ENCODE measurements around the gene ITLN2.
"Not testable (repeated sequence)": the region's sequence is repeated elsewhere in the genome, so short reads cannot be mapped to it uniquely, and the experiment has no call there.

The ITLN2 gene

DNA sequence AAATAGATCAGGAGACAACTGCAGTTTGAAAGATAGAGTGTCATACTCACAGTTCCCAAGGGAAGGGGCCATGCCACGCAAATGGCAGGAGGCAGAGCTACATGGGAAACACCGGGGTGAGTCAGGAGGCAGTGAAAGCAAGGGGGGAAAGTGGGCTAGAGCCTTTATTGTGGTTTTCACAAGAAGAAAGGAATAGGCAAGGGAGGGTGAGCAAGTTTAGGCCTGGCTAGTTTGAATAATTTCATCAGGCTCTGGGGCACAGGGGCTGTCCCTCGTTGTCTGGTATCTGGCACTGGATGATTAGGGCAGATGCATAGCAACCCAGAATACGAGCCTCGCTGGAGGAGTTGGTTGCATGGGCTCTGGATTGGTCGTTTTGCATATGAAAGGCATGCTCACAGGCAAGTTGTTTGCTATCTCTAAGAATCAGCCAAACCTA is 17.0 kb upstream of the ITLN2 start:
- Histone ChIP-seq H3K27me3 (no peaks in the 10 kb centered on the region), H3K27ac (peak overlapping the region in 1 of 11 experiments; percentile 33; a peak in 2 of 22 replicates), H3K9me3 (replicated peaks in 1 of 11) (peaks cover 0 to 6% (median 0%) of the 10 kb centered on the region in 11 experiments; a peak in 2 of 22 replicates), H3K4me2 (peak overlapping the region; percentile 8 to 76 (median 59); a peak in 20 of 22 replicates), H3K9ac (no peak overlapping the region), H3K4me1 (peaks cover 7 to 51% (median 39%) of the 10 kb centered on the region in 10 experiments), H4K20me1 (no peaks in the 10 kb centered on the region), H3K4me3 (no peak overlapping the region), H3K36me3 (no peaks in the 10 kb centered on the region)
- TF ChIP-seq Cebpa-rat (IDR thresholded peaks at IDR 0.05) = 0 out of 22 replicates have a peak, but pooled peaks of 1 of the 11 experiments have one; percentile 14

GRCh38 chr1:160963521-160963920 is 8.9 kb upstream of the ITLN2 start:
- no peaks in the 10 kb centered on the region for H3K36me3 ChIP-seq
- H3K27me3 ChIP-seq = no peaks in the 10 kb centered on the region
- H3K4me3 ChIP-seq = no peak overlapping the region
- no peaks in the 10 kb centered on the region for H4K20me1 ChIP-seq
- H3K9me3 ChIP-seq (replicated peaks in 1 of 11) = no peaks in the 10 kb centered on the region
- no peak overlapping the region for H3K27ac ChIP-seq
- H3K4me2 ChIP-seq = no peak overlapping the region
- H3K9ac ChIP-seq = no peak overlapping the region
- TF ChIP-seq Cebpa-rat (IDR thresholded peaks at IDR 0.05) = no peak
- H3K4me1 ChIP-seq = no peaks in the 10 kb centered on the region

GRCh38 chr1:160961419-160961818 is 6.8 kb upstream of the ITLN2 start:
- peaks cover 0 to 6% (median 0%) of the 10 kb centered on the region in 10 experiments; a peak in 5 of 20 replicates for H3K4me1 ChIP-seq
- no peaks in the 10 kb centered on the region for H3K27me3 ChIP-seq
- no peaks in the 10 kb centered on the region for H3K36me3 ChIP-seq
- H3K9ac ChIP-seq = no peak overlapping the region
- no peak for TF ChIP-seq Cebpa-rat (IDR thresholded peaks at IDR 0.05)
- no peaks in the 10 kb centered on the region for H3K9me3 ChIP-seq (replicated peaks in 1 of 11)
- no peak overlapping the region for H3K4me2 ChIP-seq
- H4K20me1 ChIP-seq = no peaks in the 10 kb centered on the region
- H3K4me3 ChIP-seq = no peak overlapping the region
- no peak overlapping the region for H3K27ac ChIP-seq

- peak overlapping the region in 1 of 11 experiments; percentile 15; a peak in 1 of 22 replicates for H3K4me2 ChIP-seq
- no peak overlapping the region for H3K4me3 ChIP-seq
- H3K36me3 ChIP-seq = no peaks in the 10 kb centered on the region
- no peak overlapping the region for H3K9ac ChIP-seq
- H3K27me3 ChIP-seq = no peaks in the 10 kb centered on the region
- H3K4me1 ChIP-seq = peaks cover 0 to 26% (median 11%) of the 10 kb centered on the region in 10 experiments; a peak in 10 of 20 replicates
- H3K27ac ChIP-seq = no peak overlapping the region
- H4K20me1 ChIP-seq = no peaks in the 10 kb centered on the region
- no peak for TF ChIP-seq Cebpa-rat (IDR thresholded peaks at IDR 0.05)
- no peaks in the 10 kb centered on the region for H3K9me3 ChIP-seq (replicated peaks in 1 of 11)
Measured at GRCh38 chr1:160956966-160957365, 2.4 kb upstream of the ITLN2 start.

DNA sequence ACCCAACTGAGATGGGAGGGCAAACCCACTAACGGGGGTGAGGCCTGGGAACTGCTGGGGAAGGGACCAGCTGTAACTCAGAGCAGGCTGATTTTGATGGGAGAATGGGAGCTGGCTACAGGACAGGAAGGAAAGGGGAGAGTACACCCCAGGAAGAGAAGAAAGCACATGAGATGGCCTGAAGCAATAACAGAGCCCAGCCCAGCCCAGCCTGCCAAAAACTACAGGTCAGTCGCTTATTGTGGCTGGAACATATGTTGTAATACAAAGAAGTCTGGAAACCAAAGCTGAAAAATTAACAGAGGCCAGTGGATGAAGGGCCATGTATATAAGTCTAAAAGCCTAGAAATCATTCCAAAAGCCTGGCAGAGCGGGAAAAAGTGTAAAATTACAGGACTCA is 1.6 kb downstream of the ITLN2 start:
- Histone ChIP-seq H3K4me1 (peaks cover 0 to 36% (median 21%) of the 10 kb centered on the region in 10 experiments; a peak in 10 of 20 replicates), H4K20me1 (no peaks in the 10 kb centered on the region), H3K4me3 (no peak overlapping the region), H3K9ac (no peak overlapping the region; a peak in 1 of 22 replicates), H3K4me2 (peak overlapping the region in 3 of 11 experiments; percentile 1 to 31 (median 26); a peak in 3 of 22 replicates), H3K27me3 (no peaks in the 10 kb centered on the region), H3K27ac (no peak overlapping the region), H3K36me3 (no peaks in the 10 kb centered on the region), H3K9me3 (replicated peaks in 1 of 11) (peaks cover 0 to 5% (median 0%) of the 10 kb centered on the region in 11 experiments; a peak in 2 of 22 replicates)
- no peak for TF ChIP-seq Cebpa-rat (IDR thresholded peaks at IDR 0.05)

DNA sequence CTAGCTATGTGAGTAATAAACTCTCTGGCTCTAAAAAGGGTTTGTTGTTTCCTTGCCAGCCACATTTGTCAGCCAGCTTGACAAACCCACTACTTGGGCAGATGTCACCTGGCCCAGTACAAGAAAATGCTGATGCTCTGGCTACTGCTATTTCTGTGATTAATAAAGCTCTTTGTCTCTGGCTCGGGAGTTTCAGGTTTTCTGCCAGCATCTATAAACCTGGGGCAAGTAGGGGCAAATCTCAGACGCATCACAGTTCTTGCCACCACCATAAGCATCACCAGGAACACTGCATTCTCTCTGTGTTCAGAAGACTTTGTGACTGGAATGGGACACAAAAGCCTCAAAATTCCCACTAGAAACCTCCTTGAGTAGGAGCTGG is 2.5 kb downstream of the ITLN2 start:
- Histone ChIP-seq H4K20me1 (no peaks in the 10 kb centered on the region), H3K27me3 (no peaks in the 10 kb centered on the region), H3K9ac (peak overlapping the region in 1 of 11 experiments; percentile 9; a peak in 1 of 22 replicates), H3K4me2 (peak overlapping the region in 4 of 11 experiments; percentile 1 to 31 (median 22); a peak in 7 of 22 replicates), H3K27ac (no peak overlapping the region), H3K36me3 (no peaks in the 10 kb centered on the region), H3K4me1 (peaks cover 0 to 35% (median 21%) of the 10 kb centered on the region in 10 experiments; a peak in 10 of 20 replicates), H3K9me3 (replicated peaks in 1 of 11) (peaks cover 0 to 5% (median 0%) of the 10 kb centered on the region in 11 experiments; a peak in 2 of 22 replicates), H3K4me3 (no peak overlapping the region)
- TF ChIP-seq Cebpa-rat (IDR thresholded peaks at IDR 0.05) = no peak

GRCh38 chr1:160951443-160952128 is 3.0 kb downstream of the ITLN2 start:
- Histone ChIP-seq H3K36me3 (no peaks in the 10 kb centered on the region), H3K4me3 (no peak overlapping the region), H3K9me3 (replicated peaks in 1 of 11) (peaks cover 0 to 5% (median 0%) of the 10 kb centered on the region in 11 experiments; a peak in 2 of 22 replicates), H3K4me2 (peak overlapping the region in 4 of 11 experiments; percentile 1 to 26 (median 22); a peak in 7 of 22 replicates), H3K4me1 (peaks cover 0 to 31% (median 21%) of the 10 kb centered on the region in 10 experiments; a peak in 10 of 20 replicates), H3K27ac (no peak overlapping the region), H4K20me1 (no peaks in the 10 kb centered on the region), H3K9ac (peak overlapping the region in 1 of 11 experiments; percentile 9; a peak in 1 of 22 replicates), H3K27me3 (no peaks in the 10 kb centered on the region)
- no peak for TF ChIP-seq Cebpa-rat (IDR thresholded peaks at IDR 0.05)

DNA sequence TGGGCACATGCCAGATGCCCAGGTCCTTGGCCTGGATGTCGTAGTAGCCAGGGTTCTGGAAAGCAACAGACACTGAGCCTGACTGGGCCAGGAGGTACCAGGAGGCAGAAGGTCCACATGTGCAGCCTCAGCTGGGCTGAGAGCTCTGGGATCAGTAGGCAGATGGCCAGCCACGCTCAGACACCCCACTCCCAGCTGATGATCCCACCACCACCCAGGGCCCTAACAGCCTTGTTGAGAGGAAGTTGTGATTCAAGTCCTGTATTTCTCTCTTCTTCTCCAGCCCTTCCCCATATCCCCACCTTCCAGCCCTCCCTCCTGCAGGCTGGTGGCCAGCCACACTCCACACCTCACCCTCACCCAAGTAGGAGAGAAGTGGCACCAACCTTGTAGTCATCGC is 4.0 kb downstream of the ITLN2 start:
- no peak overlapping the region for H3K4me3 ChIP-seq
- H3K27ac ChIP-seq = no peak overlapping the region
- no peaks in the 10 kb centered on the region for H3K27me3 ChIP-seq
- no peak overlapping the region for H3K4me2 ChIP-seq
- H3K9ac ChIP-seq = no peak overlapping the region
- no peaks in the 10 kb centered on the region for H3K36me3 ChIP-seq
- H3K9me3 ChIP-seq (replicated peaks in 1 of 11) = peaks cover 0 to 5% (median 0%) of the 10 kb centered on the region in 11 experiments; a peak in 2 of 22 replicates
- no peak for TF ChIP-seq Cebpa-rat (IDR thresholded peaks at IDR 0.05)
- no peaks in the 10 kb centered on the region for H4K20me1 ChIP-seq
- H3K4me1 ChIP-seq = peaks cover 0 to 31% (median 21%) of the 10 kb centered on the region in 10 experiments; a peak in 10 of 20 replicates

- peaks cover 0 to 31% (median 21%) of the 10 kb centered on the region in 10 experiments; a peak in 10 of 20 replicates for H3K4me1 ChIP-seq
- no peak overlapping the region for H3K9ac ChIP-seq
- H3K4me3 ChIP-seq = no peak overlapping the region
- TF ChIP-seq Cebpa-rat (IDR thresholded peaks at IDR 0.05) = no peak
- H3K27ac ChIP-seq = no peak overlapping the region
- H3K9me3 ChIP-seq (replicated peaks in 1 of 11) = peaks cover 0 to 5% (median 0%) of the 10 kb centered on the region in 11 experiments; a peak in 2 of 22 replicates
- no peak overlapping the region for H3K4me2 ChIP-seq
- no peaks in the 10 kb centered on the region for H3K27me3 ChIP-seq
- no peaks in the 10 kb centered on the region for H4K20me1 ChIP-seq
- no peaks in the 10 kb centered on the region for H3K36me3 ChIP-seq
Measured at GRCh38 chr1:160949881-160950280, 4.7 kb downstream of the ITLN2 start.

- not testable (repeated sequence) for H4K20me1 ChIP-seq; H3K4me3 ChIP-seq; H3K27me3 ChIP-seq; H3K9me3 ChIP-seq (replicated peaks in 1 of 11); H3K36me3 ChIP-seq; H3K4me2 ChIP-seq; H3K9ac ChIP-seq; H3K27ac ChIP-seq
- H3K4me1 ChIP-seq = peaks cover 0 to 28% (median 21%) of the 10 kb centered on the region in 10 experiments; a peak in 10 of 20 replicates
Measured at GRCh38 chr1:160949216-160949880, 5.3 kb downstream of the ITLN2 start.

DNA sequence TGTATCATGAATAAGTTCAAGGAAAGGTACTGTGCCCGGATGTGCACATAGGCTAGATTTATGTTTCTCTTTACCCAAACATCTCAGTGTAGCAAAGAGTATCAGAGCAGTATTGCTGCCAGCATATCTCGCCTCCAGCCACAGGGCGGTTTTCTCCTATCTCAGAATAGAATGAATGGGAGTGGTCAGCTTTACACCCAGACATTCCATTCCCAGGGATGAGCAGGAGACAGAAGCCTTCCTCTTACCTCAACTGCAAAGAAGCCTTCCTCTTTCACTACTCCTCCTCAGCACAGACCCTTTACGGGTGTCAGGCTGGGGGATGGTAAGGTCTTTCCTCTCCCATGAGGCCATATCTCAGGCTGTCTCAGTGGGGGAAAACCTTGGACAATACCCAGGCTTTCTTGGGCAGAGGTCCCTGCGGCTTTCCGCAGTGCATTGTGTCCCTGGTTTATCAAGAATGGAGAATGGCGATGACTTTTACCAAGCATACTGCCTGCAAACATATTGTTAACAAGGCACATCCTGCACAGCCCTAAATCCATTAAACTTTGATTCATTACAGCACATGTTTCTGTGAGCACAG is 7.3 kb downstream of the ITLN2 start:
- not testable (repeated sequence) for H3K4me3 ChIP-seq; H4K20me1 ChIP-seq; H3K9ac ChIP-seq; H3K27ac ChIP-seq; H3K4me2 ChIP-seq; H3K36me3 ChIP-seq; H3K9me3 ChIP-seq (replicated peaks in 1 of 11); H3K27me3 ChIP-seq
- peaks cover 0 to 18% (median 10%) of the 10 kb centered on the region in 10 experiments; a peak in 9 of 20 replicates for H3K4me1 ChIP-seq

- not testable (repeated sequence) for H3K27me3 ChIP-seq; H3K9ac ChIP-seq; H3K4me3 ChIP-seq; H4K20me1 ChIP-seq; H3K36me3 ChIP-seq; H3K9me3 ChIP-seq (replicated peaks in 1 of 11); H3K27ac ChIP-seq; H3K4me1 ChIP-seq; H3K4me2 ChIP-seq
Measured at GRCh38 chr1:160945881-160946280, 8.7 kb downstream of the ITLN2 start.
